HEK293T (cell line): ENCODE results near the gene OR51L1.

ENCODE experiments used
- CTCF ChIA-PET: fragments of 350-600 bp; formaldehyde crosslinking; extraction: SDS; loops from one replicate; lab custom pipeline; 2021; ENCODE audit warnings: antibody characterized with exemption, inconsistent platforms; lab: Yijun Ruan, JAX
- POLR2A ChIA-PET: fragments of 350-600 bp; formaldehyde crosslinking; extraction: SDS; loops from one replicate; lab custom pipeline; 2020; ENCODE audit warnings: antibody characterized with exemption, inconsistent platforms; lab: Yijun Ruan, JAX
- DNase-seq: peaks from one replicate; pipeline ENCODE4 v3.0.0; 2012; ENCODE audit warnings: mixed read lengths; ENCODE audit errors: extremely low spot score
- ARNT ChIP-seq: fragments of 450-650 bp; IDR thresholded peaks from 2 replicates; pipeline ENCODE4 v1.6.1; 2017; ENCODE audit warnings: mild to moderate bottlenecking
- BHLHE40 ChIP-seq: fragments of 450-650 bp; IDR thresholded peaks from 2 replicates; pipeline ENCODE4 v1.6.1; 2016; ENCODE audit warnings: mild to moderate bottlenecking, moderate library complexity, borderline replicate concordance
- CTBP1 ChIP-seq: fragments of 450-650 bp; IDR thresholded peaks from 2 replicates; pipeline ENCODE4 v1.6.1; 2016; ENCODE audit warnings: borderline replicate concordance
- ELF4 ChIP-seq: fragments of 450-650 bp; IDR thresholded peaks from 2 replicates; pipeline ENCODE4 v1.6.1; 2017; ENCODE audit warnings: antibody characterized with exemption
- FOXA1 ChIP-seq: fragments of 450-650 bp; IDR thresholded peaks from 2 replicates; pipeline ENCODE4 v1.6.1; 2016; ENCODE audit warnings: mild to moderate bottlenecking
- FOXK2 ChIP-seq: fragments of 450-650 bp; IDR thresholded peaks from 2 replicates; pipeline ENCODE4 v1.6.1; 2016; ENCODE audit warnings: mild to moderate bottlenecking
- FOXM1 ChIP-seq: fragments of 450-650 bp; IDR thresholded peaks from 2 replicates; pipeline ENCODE4 v1.6.1; 2017; ENCODE audit warnings: mild to moderate bottlenecking, borderline replicate concordance
- HDGF ChIP-seq: fragments of 450-650 bp; IDR thresholded peaks from 2 replicates; pipeline ENCODE4 v1.6.1; 2017; ENCODE audit warnings: antibody characterized with exemption, borderline replicate concordance
- L3MBTL2 ChIP-seq: fragments of 450-650 bp; conservative IDR thresholded peaks from 2 replicates; pipeline ENCODE4 v1.6.1; 2016; ENCODE audit warnings: mild to moderate bottlenecking
- LEF1 ChIP-seq: fragments of 450-650 bp; IDR thresholded peaks from 2 replicates; pipeline ENCODE4 v1.6.1; 2017; ENCODE audit warnings: mild to moderate bottlenecking, borderline replicate concordance
- NFRKB ChIP-seq: fragments of 450-650 bp; IDR thresholded peaks from 2 replicates; pipeline ENCODE4 v1.6.1; 2016; ENCODE audit warnings: mild to moderate bottlenecking, moderate library complexity
- SP1 ChIP-seq: fragments of 450-650 bp; IDR thresholded peaks from 2 replicates; pipeline ENCODE4 v1.6.1; 2017
- SUZ12 ChIP-seq: fragments of 450-650 bp; IDR thresholded peaks from 2 replicates; pipeline ENCODE4 v1.6.1; 2016; ENCODE audit warnings: mild to moderate bottlenecking
- TARDBP ChIP-seq: fragments of 450-650 bp; IDR thresholded peaks from 2 replicates; pipeline ENCODE4 v1.6.1; 2016
- ZNF384 ChIP-seq: fragments of 450-650 bp; IDR thresholded peaks from 2 replicates; pipeline ENCODE4 v1.6.1; 2016
- TF ChIP-seq, protein P1 (sequence below): fragments of 450-650 bp; IDR thresholded peaks from 2 replicates; pipeline ENCODE4 v1.6.1; 2016

OR51L1 gene

DNA sequence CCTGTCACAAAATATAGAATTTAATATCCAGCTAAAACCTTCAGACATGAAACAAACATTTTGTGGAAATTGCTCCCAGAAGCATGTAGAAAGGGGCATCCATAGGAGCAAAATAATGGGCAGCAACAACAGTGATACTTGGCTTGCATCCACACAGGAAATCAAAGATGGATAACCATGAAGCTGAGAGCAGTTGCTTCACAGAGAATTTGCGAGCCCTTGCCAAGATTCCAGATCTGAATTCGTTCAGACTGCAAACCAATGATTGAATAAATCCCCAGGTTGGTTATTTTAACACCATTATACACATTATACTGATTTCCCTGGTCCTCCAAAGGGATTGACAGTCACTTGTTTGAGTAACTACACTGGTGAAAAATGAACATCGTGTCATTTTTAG is 15.6 kb upstream of the OR51L1 start:
- no peak for DNase-seq
- CTCF ChIA-PET: no interaction called here
- POLR2A ChIA-PET: no interaction called here
- TF ChIP-seq NFRKB (no peak), CTBP1 (no peak), ELF4 (no peak), FOXK2 (no peak), L3MBTL2 (no peak)

DNA sequence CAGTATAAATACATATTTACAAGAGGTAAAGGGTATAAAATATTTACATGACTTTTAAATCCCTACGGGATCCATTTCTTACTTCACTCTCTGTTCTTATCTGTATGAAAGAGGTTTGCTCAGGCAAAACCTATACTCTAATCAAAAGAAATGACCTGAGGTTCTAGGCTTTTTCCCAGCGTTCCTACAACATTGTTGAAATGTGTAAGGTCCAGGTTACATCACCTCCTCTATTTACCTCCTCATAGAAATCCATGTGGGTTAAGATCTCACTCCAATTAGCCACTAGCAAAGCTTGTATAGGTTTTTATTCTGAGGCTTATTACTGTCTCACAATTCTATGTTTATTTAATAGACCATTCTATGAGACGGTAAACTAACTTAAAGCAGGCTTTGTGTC is 12.0 kb upstream of the OR51L1 start:
- ChIA-PET CTCF (no interaction called here), POLR2A (no interaction called here)
- DNase-seq: no peak
- TF ChIP-seq NFRKB: no peak
- TF ChIP-seq L3MBTL2: no peak
- TF ChIP-seq FOXM1: no peak
- TF ChIP-seq CTBP1: no peak
- TF ChIP-seq FOXK2: no peak
- TF ChIP-seq LEF1: no peak

DNA sequence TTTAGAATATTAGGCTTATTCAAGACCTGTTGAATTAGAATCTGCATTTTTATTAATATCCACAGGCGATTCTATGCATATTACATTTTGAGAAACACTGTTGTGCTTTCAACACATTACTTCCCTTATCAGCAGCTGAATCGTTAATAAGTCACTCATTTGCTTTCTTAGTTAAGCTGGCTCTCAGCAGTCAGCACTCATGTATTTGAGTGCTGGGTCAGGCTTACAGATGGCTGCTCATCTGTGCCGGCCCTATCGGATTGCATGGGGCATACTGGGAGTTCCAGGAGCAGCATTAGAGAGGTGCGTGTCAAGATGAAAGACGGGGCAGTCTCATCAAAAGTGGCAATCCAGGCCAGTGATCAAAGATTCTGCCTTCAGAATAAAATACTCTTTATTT is 10.8 kb upstream of the OR51L1 start:
- no peak for TF ChIP-seq HDGF
- TF ChIP-seq BHLHE40: no peak
- no peak for TF ChIP-seq FOXA1
- TF ChIP-seq ARNT: no peak
- TF ChIP-seq SUZ12: no peak
- TF ChIP-seq SP1: no peak
- TF ChIP-seq LEF1: no peak
- no peak for TF ChIP-seq ELF4
- no peak for TF ChIP-seq FOXK2
- ChIA-PET POLR2A (no interaction called here), CTCF (no interaction called here)
- DNase-seq: no peak

DNA sequence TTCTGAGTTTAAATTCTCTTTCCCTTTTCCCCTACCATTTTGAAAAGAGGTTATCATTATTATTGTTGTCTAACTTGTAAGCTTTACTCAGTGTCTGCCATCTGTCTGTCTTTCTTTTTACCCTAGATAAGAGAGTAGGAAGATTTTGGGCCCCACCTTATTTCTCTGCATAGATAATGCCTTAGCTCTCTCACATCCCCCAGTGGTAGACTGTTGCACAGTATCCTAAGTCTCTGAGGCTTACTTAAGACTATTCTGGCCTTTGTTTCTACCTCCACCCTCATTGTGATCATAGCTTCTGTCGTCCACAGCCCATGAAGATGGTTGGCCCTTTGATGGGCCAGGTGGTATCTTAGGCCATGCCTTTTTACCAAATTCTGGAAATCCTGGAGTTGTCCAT is 3.6 kb upstream of the OR51L1 start:
- CTCF ChIA-PET: no interaction called here
- DNase-seq: no peak
- POLR2A ChIA-PET: no interaction called here
- TF ChIP-seq CTBP1 (no peak), ARNT (no peak), FOXM1 (no peak), FOXK2 (no peak), LEF1 (no peak), SP1 (no peak), BHLHE40 (no peak), ELF4 (no peak), FOXA1 (no peak), ZNF384 (no peak), L3MBTL2 (no peak), TARDBP (no peak), SUZ12 (no peak), NFRKB (no peak), HDGF (no peak)
- TF ChIP-seq, protein P1, sequence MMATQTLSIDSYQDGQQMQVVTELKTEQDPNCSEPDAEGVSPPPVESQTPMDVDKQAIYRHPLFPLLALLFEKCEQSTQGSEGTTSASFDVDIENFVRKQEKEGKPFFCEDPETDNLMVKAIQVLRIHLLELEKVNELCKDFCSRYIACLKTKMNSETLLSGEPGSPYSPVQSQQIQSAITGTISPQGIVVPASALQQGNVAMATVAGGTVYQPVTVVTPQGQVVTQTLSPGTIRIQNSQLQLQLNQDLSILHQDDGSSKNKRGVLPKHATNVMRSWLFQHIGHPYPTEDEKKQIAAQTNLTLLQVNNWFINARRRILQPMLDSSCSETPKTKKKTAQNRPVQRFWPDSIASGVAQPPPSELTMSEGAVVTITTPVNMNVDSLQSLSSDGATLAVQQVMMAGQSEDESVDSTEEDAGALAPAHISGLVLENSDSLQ: no peak

DNA sequence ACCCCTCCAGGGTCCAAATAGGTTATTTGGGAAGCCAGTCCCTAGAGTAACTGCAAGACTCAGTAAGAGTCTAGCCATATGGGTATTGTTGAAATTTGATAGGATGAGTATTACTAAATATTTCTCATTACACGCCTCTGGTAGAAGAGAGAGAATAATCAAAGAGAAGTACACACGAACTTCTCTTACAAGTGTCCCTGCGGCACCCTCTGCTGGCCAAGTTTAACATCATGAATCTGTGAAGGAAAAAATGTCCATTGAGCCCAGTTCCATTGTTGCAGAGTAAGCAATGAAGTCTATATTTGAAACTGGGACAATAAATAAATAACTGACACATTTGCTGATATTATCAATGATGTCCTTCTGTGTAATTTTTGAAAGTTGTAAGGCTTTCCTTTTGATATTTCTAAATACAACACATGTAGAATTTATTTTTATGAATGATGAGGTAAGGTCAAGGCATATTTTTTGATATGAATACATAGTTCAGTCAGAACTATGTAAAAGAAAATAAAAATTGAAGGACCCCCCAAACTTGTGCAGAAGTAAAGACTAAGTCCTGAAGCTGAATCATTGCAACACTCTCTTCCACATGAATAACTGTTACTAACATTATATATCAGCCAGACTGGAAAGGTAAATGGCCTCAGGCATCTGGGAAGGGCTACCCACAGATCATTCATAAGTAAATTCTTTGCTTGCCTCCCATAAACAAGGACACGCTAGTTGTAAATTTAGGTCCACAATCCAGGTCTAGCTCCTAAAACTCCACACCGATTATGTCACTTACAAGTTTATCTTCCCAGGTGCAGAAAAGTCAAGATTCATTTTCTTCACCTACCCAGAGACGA is 10.0 kb downstream of the OR51L1 start:
- DNase-seq: peak; percentile 25
- no peak for TF ChIP-seq ZNF384
- ChIA-PET CTCF (interaction anchor here (1.7 kb wide), 1 partner anchor 368 kb away, joined by 9 read pairs; the partner anchor contains the start of gene OR51D1), POLR2A (no interaction called here)

DNA sequence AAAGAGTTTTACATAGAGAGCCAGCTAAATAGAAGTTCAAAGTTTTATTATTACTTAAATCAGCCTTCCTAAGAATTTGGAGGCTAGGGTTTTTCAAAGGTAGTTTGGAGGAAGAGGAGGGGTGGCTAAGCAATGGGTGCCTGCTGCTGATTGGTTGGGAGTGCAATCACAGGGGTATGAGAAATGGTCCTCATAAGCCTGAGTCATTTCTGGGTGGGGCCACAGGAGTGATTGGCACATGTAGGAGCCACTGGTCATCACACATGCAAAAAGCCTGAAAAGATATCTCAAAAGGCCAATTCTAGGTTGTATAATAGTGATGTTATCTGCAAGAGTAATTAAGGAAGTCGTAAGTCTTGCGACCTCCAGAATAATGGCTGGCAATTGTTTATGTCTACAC is 12.9 kb downstream of the OR51L1 start:
- DNase-seq: no peak
- TF ChIP-seq, protein P1: peak; percentile 75
- TF ChIP-seq ELF4 (no peak), ZNF384 (no peak), NFRKB (no peak), BHLHE40 (no peak)
- ChIA-PET POLR2A (no interaction called here), CTCF (interaction anchor here (0.7 to 1.0 kb wide), 2 partner anchors 370 to 371 kb away, joined by 3 read pairs; partner anchors contain the start of gene OR51D1)

DNA sequence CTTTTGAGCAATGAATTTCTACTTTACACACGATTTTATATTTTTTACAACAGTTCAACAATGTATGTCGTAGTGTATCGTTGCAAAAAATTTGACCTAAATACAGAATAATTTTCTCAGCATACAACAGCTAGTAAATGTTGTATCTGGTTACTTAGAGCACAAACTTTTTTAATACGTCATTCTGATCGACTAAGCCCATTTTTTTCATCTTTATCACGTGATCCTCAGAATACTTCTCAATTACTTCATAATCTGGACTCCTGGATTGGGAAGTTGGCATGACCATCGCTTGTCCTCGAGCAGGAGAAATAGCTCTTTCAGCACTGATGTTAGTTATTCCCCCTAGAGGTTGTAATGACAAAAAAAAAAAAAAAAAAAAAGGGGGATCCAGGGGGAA is 16.6 kb downstream of the OR51L1 start:
- DNase-seq: no peak
- ChIA-PET POLR2A (no interaction called here), CTCF (no interaction called here)
- TF ChIP-seq LEF1 (no peak), FOXK2 (no peak), BHLHE40 (no peak), FOXA1 (no peak), NFRKB (no peak), L3MBTL2 (no peak), ARNT (no peak), ELF4 (no peak), CTBP1 (no peak), HDGF (no peak), ZNF384 (no peak), SUZ12 (no peak), FOXM1 (no peak), SP1 (no peak), TARDBP (no peak)
- TF ChIP-seq, protein P1: no peak
